ENCODE measurements around the gene MACO1.

DNA sequence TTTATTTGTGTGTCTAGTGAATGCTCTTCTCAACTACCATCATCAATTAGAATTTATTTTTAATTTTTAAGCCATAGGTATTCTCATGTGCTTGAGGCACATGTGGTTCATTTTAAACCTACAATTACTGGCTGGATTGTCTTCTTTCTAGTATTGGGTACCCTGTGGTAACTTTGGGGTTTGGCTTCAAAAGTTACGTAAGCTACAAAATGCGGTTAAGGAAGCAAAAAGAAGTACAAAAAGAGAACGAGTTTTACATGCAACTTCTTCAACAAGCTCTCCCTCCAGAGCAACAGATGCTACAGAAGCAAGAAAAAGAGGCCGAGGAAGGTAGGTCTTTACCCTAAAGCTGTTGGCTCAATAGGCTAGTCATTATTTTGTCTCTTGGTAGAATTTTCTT, 25.8 kb downstream of the MACO1 start:
- TF ChIP-seq TAF1 (conservative IDR thresholded peaks at IDR 0.05): no peak
- no peak for TF ChIP-seq CTCF (IDR thresholded peaks at IDR 0.05; ENCODE audit: low read depth, low read length, missing input control)
- TF ChIP-seq RAD21 (IDR thresholded peaks at IDR 0.05): no peak
- TF ChIP-seq ZBTB33 (IDR thresholded peaks at IDR 0.05): no peak
- no peak for TF ChIP-seq SP1 (IDR thresholded peaks at IDR 0.05)
- no peak for TF ChIP-seq HNF4G (IDR thresholded peaks at IDR 0.05)
- TF ChIP-seq, protein P1, sequence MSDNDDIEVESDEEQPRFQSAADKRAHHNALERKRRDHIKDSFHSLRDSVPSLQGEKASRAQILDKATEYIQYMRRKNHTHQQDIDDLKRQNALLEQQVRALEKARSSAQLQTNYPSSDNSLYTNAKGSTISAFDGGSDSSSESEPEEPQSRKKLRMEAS (IDR thresholded peaks at IDR 0.05): no peak
- TF ChIP-seq RXRA (IDR thresholded peaks at IDR 0.05): no peak
